ENCODE data around the gene GARIN5A. TPM values are rescaled to one million over a fixed set of nuclear protein-coding genes. Genes with fewer than 3 reads are reported as not detected.

The GARIN5A gene
- total and polyA plus RNA-seq, 2 of the 8 experiments (the other 6 are each of a cell fraction or from before 2014, with no cell fraction given): 9.1 to 18.5 TPM

- TF ChIP-seq CHD7 (IDR thresholded peaks at IDR 0.05; ENCODE audit: insufficient replicate concordance, low read length) (no peak), SP1 (IDR thresholded peaks at IDR 0.05; ENCODE audit: low read depth, low read length) (no peak), YY1 (IDR thresholded peaks at IDR 0.05; ENCODE audit: low read depth, low read length) (no peak), CHD1 (IDR thresholded peaks at IDR 0.05; ENCODE audit: low read depth, low read length) (no peak), HDAC2 (IDR thresholded peaks at IDR 0.05; ENCODE audit: borderline replicate concordance in 1 of 2, low read depth in 2 of 2, low read length in 2 of 2) (no peak), CBX8 (IDR thresholded peaks at IDR 0.05; ENCODE audit: borderline replicate concordance, low read depth, low read length) (no peak), TEAD4 (IDR thresholded peaks at IDR 0.05; ENCODE audit: low read depth, low read length) (no peak), RNF2 (IDR thresholded peaks at IDR 0.05; ENCODE audit: borderline replicate concordance, low read depth, low read length, missing control alignments, poor library complexity, severe bottlenecking) (no peak), GABPA (IDR thresholded peaks at IDR 0.05; ENCODE audit: borderline replicate concordance, insufficient read depth, low read length) (no peak), EP300 (IDR thresholded peaks at IDR 0.05; ENCODE audit: borderline replicate concordance in 1 of 2, low read depth in 2 of 2, low read length in 2 of 2) (no peak)
Observed at GRCh38 chr19:50425581-50425980, 51.1 kb downstream of the GARIN5A start (continued).
